ENCODE measurements around the gene APC.

The APC gene

GRCh38 chr5:112737070-112737462, 619 bp upstream of the APC start:
- no peak for DNase-seq
- Mint-ChIP-seq H3K9me3 (no peaks in the 10 kb centered on the region), H3K27ac (peak overlapping the region in 1 of 2 donors; percentile 94), H3K27me3 (no peaks in the 10 kb centered on the region), H3K4me3 (peak overlapping the region; percentile 96 to 99), H3K4me1 (peaks cover 14% of the 10 kb centered on the region)
- ATAC-seq: no peak

GRCh38 chr5:112738191-112738560, 491 bp downstream of the APC start:
- peak; percentile 39 for ATAC-seq

GRCh38 chr5:112742424-112742823, 4.7 kb downstream of the APC start:
- peaks cover 23% of the 10 kb centered on the region for H3K4me1 Mint-ChIP-seq
- no peak overlapping the region for H3K4me3 Mint-ChIP-seq
- no peaks in the 10 kb centered on the region for H3K9me3 Mint-ChIP-seq
- no peaks in the 10 kb centered on the region for H3K27me3 Mint-ChIP-seq
- no peak overlapping the region for H3K27ac Mint-ChIP-seq
- DNase-seq: no peak
- peak; percentile 11 for ATAC-seq

More at GRCh38 chr5:112738191-112738560, 491 bp downstream of the APC start:
- Mint-ChIP-seq H3K4me3 (peak overlapping the region; percentile 96 to 99), H3K27ac (peak overlapping the region; percentile 94), H3K9me3 (no peaks in the 10 kb centered on the region), H3K27me3 (no peaks in the 10 kb centered on the region), H3K4me1 (peaks cover 23% of the 10 kb centered on the region)
- no peak for DNase-seq

- H3K9me3 Mint-ChIP-seq: no peaks in the 10 kb centered on the region
- ATAC-seq (no peak), DNase-seq (no peak)
- H3K4me3 Mint-ChIP-seq: no peak overlapping the region
- H3K27me3 Mint-ChIP-seq: no peaks in the 10 kb centered on the region
- peaks cover 11% of the 10 kb centered on the region for H3K4me1 Mint-ChIP-seq
- peak overlapping the region in 1 of 2 donors; percentile 64 for H3K27ac Mint-ChIP-seq
These were observed 5.9 kb downstream of the APC start for GRCh38 chr5:112743631-112744030.

- H3K27me3 Mint-ChIP-seq: no peaks in the 10 kb centered on the region
- DNase-seq (no peak), ATAC-seq (no peak)
- no peak overlapping the region for H3K27ac Mint-ChIP-seq
- no peaks in the 10 kb centered on the region for H3K4me1 Mint-ChIP-seq
- H3K9me3 Mint-ChIP-seq: no peaks in the 10 kb centered on the region
- H3K4me3 Mint-ChIP-seq: no peak overlapping the region
These were observed 14.7 kb downstream of the APC start for GRCh38 chr5:112752335-112752734.

- DNase-seq (no peak), ATAC-seq (no peak)
- no peaks in the 10 kb centered on the region for H3K27me3 Mint-ChIP-seq
- no peaks in the 10 kb centered on the region for H3K9me3 Mint-ChIP-seq
- no peaks in the 10 kb centered on the region for H3K4me1 Mint-ChIP-seq
- no peak overlapping the region for H3K27ac Mint-ChIP-seq
- H3K4me3 Mint-ChIP-seq: no peak overlapping the region
These were observed 18.0 kb downstream of the APC start for GRCh38 chr5:112755703-112756102.

GRCh38 chr5:112757468-112758208, 20.0 kb downstream of the APC start:
- DNase-seq (peak in 1 of 2 donors; percentile 1), ATAC-seq (peak; percentile 64)
- no peaks in the 10 kb centered on the region for H3K27me3 Mint-ChIP-seq
- H3K9me3 Mint-ChIP-seq: no peaks in the 10 kb centered on the region
- no peaks in the 10 kb centered on the region for H3K4me1 Mint-ChIP-seq
- no peak overlapping the region for H3K4me3 Mint-ChIP-seq
- H3K27ac Mint-ChIP-seq: no peak overlapping the region

GRCh38 chr5:112758676-112759075, 21.0 kb downstream of the APC start:
- ATAC-seq (no peak), DNase-seq (no peak)
- no peak overlapping the region for H3K4me3 Mint-ChIP-seq
- H3K9me3 Mint-ChIP-seq: no peaks in the 10 kb centered on the region
- no peak overlapping the region for H3K27ac Mint-ChIP-seq
- H3K27me3 Mint-ChIP-seq: no peaks in the 10 kb centered on the region
- H3K4me1 Mint-ChIP-seq: no peaks in the 10 kb centered on the region

- Mint-ChIP-seq H3K9me3 (no peaks in the 10 kb centered on the region), H3K4me1 (no peaks in the 10 kb centered on the region), H3K27me3 (no peaks in the 10 kb centered on the region), H3K27ac (no peak overlapping the region), H3K4me3 (no peak overlapping the region)
- no peak for DNase-seq
- ATAC-seq: no peak
These were observed 24.6 kb downstream of the APC start for GRCh38 chr5:112762113-112762810.

- Mint-ChIP-seq H3K27ac (no peak overlapping the region), H3K9me3 (no peaks in the 10 kb centered on the region), H3K4me3 (no peak overlapping the region), H3K27me3 (no peaks in the 10 kb centered on the region), H3K4me1 (no peaks in the 10 kb centered on the region)
- no peak for ATAC-seq
- DNase-seq: no peak
These were observed 25.5 kb downstream of the APC start for GRCh38 chr5:112763165-112763564.

GRCh38 chr5:112772124-112772523, 34.4 kb downstream of the APC start:
- DNase-seq (no peak), ATAC-seq (peak; percentile 69)
- no peaks in the 10 kb centered on the region for H3K9me3 Mint-ChIP-seq
- H3K4me1 Mint-ChIP-seq: no peaks in the 10 kb centered on the region
- no peaks in the 10 kb centered on the region for H3K27me3 Mint-ChIP-seq
- H3K27ac Mint-ChIP-seq: peak overlapping the region in 1 of 2 donors; percentile 52
- H3K4me3 Mint-ChIP-seq: no peak overlapping the region

- Mint-ChIP-seq H3K27ac (no peak overlapping the region), H3K9me3 (no peaks in the 10 kb centered on the region), H3K4me3 (no peak overlapping the region), H3K4me1 (no peaks in the 10 kb centered on the region), H3K27me3 (no peaks in the 10 kb centered on the region)
- DNase-seq: no peak
- no peak for ATAC-seq
These were observed 38.7 kb downstream of the APC start for GRCh38 chr5:112776301-112776856.

- DNase-seq (no peak), ATAC-seq (no peak)
- no peaks in the 10 kb centered on the region for H3K27me3 Mint-ChIP-seq
- no peaks in the 10 kb centered on the region for H3K4me1 Mint-ChIP-seq
- no peak overlapping the region for H3K4me3 Mint-ChIP-seq
- H3K27ac Mint-ChIP-seq: no peak overlapping the region
- H3K9me3 Mint-ChIP-seq: no peaks in the 10 kb centered on the region
These were observed 41.8 kb downstream of the APC start for GRCh38 chr5:112779531-112779930.

GRCh38 chr5:112784726-112785125, 47.0 kb downstream of the APC start:
- no peak for DNase-seq
- Mint-ChIP-seq H3K27me3 (no peaks in the 10 kb centered on the region), H3K4me1 (no peaks in the 10 kb centered on the region), H3K4me3 (no peak overlapping the region), H3K9me3 (no peaks in the 10 kb centered on the region), H3K27ac (no peak overlapping the region)
- ATAC-seq: no peak

- Mint-ChIP-seq H3K27ac (no peak overlapping the region), H3K27me3 (no peaks in the 10 kb centered on the region), H3K4me3 (no peak overlapping the region), H3K4me1 (no peaks in the 10 kb centered on the region), H3K9me3 (no peaks in the 10 kb centered on the region)
- DNase-seq (no peak), ATAC-seq (no peak)
These were observed 49.6 kb downstream of the APC start for GRCh38 chr5:112787261-112787660.

GRCh38 chr5:112787896-112788295, 50.2 kb downstream of the APC start:
- ATAC-seq (no peak), DNase-seq (no peak)
- Mint-ChIP-seq H3K27me3 (no peaks in the 10 kb centered on the region), H3K4me1 (no peaks in the 10 kb centered on the region), H3K4me3 (no peak overlapping the region), H3K9me3 (no peaks in the 10 kb centered on the region), H3K27ac (no peak overlapping the region)
